Measurements from ENCODE around the gene TAS2R46. TPM values are rescaled to one million over a fixed set of nuclear protein-coding genes. Genes with fewer than 3 reads are reported as not detected.
"Not testable (repeated sequence)": the region's sequence is repeated elsewhere in the genome, so short reads cannot be mapped to it uniquely, and the experiment has no call there.

The TAS2R46 gene, protein sequence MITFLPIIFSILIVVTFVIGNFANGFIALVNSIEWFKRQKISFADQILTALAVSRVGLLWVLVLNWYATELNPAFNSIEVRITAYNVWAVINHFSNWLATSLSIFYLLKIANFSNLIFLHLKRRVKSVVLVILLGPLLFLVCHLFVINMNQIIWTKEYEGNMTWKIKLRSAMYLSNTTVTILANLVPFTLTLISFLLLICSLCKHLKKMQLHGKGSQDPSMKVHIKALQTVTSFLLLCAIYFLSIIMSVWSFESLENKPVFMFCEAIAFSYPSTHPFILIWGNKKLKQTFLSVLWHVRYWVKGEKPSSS
- not detected for polyA plus RNA-seq (2013, experiment 1 of 2)
- not detected for polyA plus RNA-seq (2013, experiment 2 of 2)

DNA sequence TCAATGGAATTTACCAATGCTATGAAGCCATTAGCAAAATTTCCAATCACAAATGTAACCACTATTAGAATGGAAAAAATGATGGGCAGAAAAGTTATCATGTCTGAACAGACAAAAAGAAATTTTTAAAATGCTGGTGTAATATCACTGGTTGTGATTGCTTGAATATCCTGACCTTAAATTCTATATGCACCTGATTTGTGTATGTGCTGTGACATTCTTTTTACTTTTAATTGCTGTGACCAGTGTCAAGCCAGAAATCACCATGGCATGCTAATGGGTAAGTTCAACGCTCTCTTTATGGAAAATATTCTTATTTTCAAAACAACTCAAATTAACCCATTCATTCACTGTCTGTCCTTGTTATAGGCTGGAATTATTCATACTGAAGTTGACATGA, at the start of gene TAS2R46:
Gene TAS2R46 (minus strand): TSS at position 101 of the 400 bp plus-strand sequence. CDS start 0 bp downstream, at position 101.
- H3K9me3 ChIP-seq (ENCODE audit: control insufficient read depth, low read length); H3K36me3 ChIP-seq (ENCODE audit: control insufficient read depth, insufficient read depth, low read length); H3K4me1 ChIP-seq (ENCODE audit: control insufficient read depth, insufficient read depth, low read length, poor library complexity, severe bottlenecking); H3K27ac ChIP-seq (ENCODE audit: low read depth, low read length, severe bottlenecking); H3K4me3 ChIP-seq (ENCODE audit: extremely low read depth, insufficient read depth, low read length, poor library complexity, severe bottlenecking): not testable (repeated sequence)
- 100% methylated on average over 1 of the region's 1 CpG; no CpG with 5 or more reads in 1 of the 2 experiments for WGBS, 2 experiments (ENCODE audit: insufficient coverage in 2 of 2)

DNA sequence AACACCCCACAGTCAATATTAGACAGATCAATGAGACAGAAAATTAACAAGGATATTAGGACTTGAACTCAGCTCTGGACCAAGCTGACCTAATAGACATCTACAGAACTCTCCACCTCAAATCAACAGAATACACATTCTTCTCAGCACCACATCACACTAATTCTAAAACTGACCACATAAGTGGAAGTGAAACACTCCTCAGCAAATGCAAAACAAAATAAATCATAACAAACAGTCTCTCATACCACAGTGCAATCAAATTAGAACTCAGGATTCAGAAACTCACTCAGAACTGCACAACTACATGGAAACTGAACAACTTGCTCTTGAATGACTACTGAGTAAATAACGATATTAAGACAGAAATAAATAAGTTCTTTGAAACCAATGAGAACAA, 49.1 kb upstream of the TAS2R46 start:
- WGBS, 2 experiments (ENCODE audit: insufficient coverage in 2 of 2), result no CpG with 5 or more reads among the region's 1 CpG
- not testable (repeated sequence) for H3K36me3 ChIP-seq (ENCODE audit: control insufficient read depth, insufficient read depth, low read length); H3K4me3 ChIP-seq (ENCODE audit: extremely low read depth, insufficient read depth, low read length, poor library complexity, severe bottlenecking); H3K4me1 ChIP-seq (ENCODE audit: control insufficient read depth, insufficient read depth, low read length, poor library complexity, severe bottlenecking); H3K27ac ChIP-seq (ENCODE audit: low read depth, low read length, severe bottlenecking)
- peaks cover 19% of the 10 kb centered on the region for H3K9me3 ChIP-seq (ENCODE audit: control insufficient read depth, low read length)

DNA sequence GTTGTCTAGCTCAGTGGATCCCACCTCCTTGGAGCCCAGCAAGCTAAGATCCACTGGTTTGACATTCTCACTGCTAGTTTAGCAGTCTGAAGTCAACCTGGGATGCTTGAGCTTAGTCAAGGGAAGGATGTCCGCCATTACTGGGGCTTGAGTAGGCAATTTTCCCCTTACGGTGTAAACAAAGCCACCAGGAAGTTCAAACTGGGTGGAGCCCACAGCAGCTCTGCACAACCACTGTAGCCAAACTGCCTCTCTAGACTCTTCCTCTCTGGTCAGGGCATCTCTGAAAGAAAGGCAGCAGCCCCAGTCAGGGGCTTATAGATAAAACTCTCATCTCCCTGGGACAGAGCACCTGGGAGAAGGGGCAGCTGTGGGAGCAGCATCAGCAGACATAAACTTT, 46.8 kb upstream of the TAS2R46 start:
- Histone ChIP-seq H3K27ac (ENCODE audit: low read depth, low read length, severe bottlenecking) (no peak overlapping the region), H3K9me3 (ENCODE audit: control insufficient read depth, low read length) (peaks cover 15% of the 10 kb centered on the region), H3K4me1 (ENCODE audit: control insufficient read depth, insufficient read depth, low read length, poor library complexity, severe bottlenecking) (no peaks in the 10 kb centered on the region), H3K4me3 (ENCODE audit: extremely low read depth, insufficient read depth, low read length, poor library complexity, severe bottlenecking) (no peak overlapping the region), H3K36me3 (ENCODE audit: control insufficient read depth, insufficient read depth, low read length) (peaks cover 7% of the 10 kb centered on the region)
- 88 to 100% methylated on average over 1 to 2 of the region's 2 CpGs for WGBS, 2 experiments (ENCODE audit: insufficient coverage in 2 of 2)

DNA sequence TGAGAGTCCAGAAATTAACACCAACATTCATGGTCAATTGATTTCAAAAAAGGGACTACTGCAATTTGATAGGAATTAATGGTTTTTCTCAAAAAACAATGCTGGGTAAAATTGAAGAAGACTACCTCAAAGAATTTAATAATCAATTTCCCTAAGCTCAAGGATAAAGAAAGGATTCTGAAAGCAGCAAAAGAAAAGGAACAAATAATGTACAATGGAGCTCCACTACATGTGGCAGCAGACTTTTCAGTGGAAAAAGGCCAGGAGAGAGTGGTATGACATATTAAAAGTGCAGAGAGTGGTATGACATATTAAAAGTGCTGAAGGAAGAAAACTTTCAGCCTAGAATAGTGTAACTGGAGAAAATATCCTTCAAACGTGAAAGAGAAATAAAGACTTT, 45.6 kb upstream of the TAS2R46 start:
- Histone ChIP-seq H3K4me3 (ENCODE audit: extremely low read depth, insufficient read depth, low read length, poor library complexity, severe bottlenecking) (no peak overlapping the region), H3K27ac (ENCODE audit: low read depth, low read length, severe bottlenecking) (no peak overlapping the region), H3K4me1 (ENCODE audit: control insufficient read depth, insufficient read depth, low read length, poor library complexity, severe bottlenecking) (no peaks in the 10 kb centered on the region), H3K36me3 (ENCODE audit: control insufficient read depth, insufficient read depth, low read length) (peaks cover 8% of the 10 kb centered on the region), H3K9me3 (ENCODE audit: control insufficient read depth, low read length) (peaks cover 14% of the 10 kb centered on the region)
- WGBS, 2 experiments (ENCODE audit: insufficient coverage in 2 of 2), result no CpG with 5 or more reads among the region's 1 CpG

DNA sequence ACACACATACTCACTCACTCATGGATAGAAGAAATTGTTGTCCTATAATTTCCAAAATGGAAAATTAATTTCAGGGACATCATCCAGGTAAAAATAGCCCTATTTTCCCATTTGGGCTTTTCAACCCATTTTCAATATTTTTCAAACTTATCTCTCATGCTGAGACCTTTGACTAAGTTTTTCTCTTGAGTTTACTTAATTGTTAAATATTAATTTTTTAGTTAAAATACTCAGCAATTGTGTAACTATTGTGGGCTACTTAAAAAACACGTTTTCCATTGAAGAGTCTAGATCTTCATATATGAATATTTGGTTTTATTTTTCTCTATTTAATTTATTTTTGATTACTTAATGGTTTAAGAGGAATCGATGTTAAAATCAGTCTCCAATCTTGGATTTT, 44.2 kb upstream of the TAS2R46 start:
- H3K4me1 ChIP-seq (ENCODE audit: control insufficient read depth, insufficient read depth, low read length, poor library complexity, severe bottlenecking), result no peaks in the 10 kb centered on the region
- peaks cover 8% of the 10 kb centered on the region for H3K36me3 ChIP-seq (ENCODE audit: control insufficient read depth, insufficient read depth, low read length)
- no peak overlapping the region for H3K27ac ChIP-seq (ENCODE audit: low read depth, low read length, severe bottlenecking)
- peaks cover 1% of the 10 kb centered on the region for H3K9me3 ChIP-seq (ENCODE audit: control insufficient read depth, low read length)
- no peak overlapping the region for H3K4me3 ChIP-seq (ENCODE audit: extremely low read depth, insufficient read depth, low read length, poor library complexity, severe bottlenecking)
- no CpG with 5 or more reads among the region's 2 CpGs for WGBS, 2 experiments (ENCODE audit: insufficient coverage in 2 of 2)

DNA sequence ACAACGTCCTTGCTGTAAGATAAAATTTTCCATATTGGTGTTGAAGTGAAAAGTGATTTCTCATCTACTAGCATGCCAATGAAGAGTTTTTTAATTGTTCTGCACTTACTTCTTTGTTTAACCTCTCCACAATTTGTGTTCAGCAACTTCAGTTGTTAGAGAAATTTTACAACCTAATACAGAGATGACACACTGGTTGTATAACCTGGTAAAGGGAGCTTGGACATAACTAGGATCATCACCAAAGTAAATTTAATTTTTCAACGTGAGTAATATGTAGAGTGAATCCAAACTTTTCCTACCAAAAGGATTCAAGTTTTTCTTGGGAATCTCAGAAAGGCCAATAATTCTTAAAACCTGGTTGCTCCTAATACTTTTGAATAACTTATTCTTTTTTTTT, 43.5 kb upstream of the TAS2R46 start:
- H3K9me3 ChIP-seq (ENCODE audit: control insufficient read depth, low read length), result no peaks in the 10 kb centered on the region
- no peaks in the 10 kb centered on the region for H3K4me1 ChIP-seq (ENCODE audit: control insufficient read depth, insufficient read depth, low read length, poor library complexity, severe bottlenecking)
- no peak overlapping the region for H3K4me3 ChIP-seq (ENCODE audit: extremely low read depth, insufficient read depth, low read length, poor library complexity, severe bottlenecking)
- WGBS, 2 experiments (ENCODE audit: insufficient coverage in 2 of 2), result no CpG with 5 or more reads among the region's 2 CpGs
- H3K27ac ChIP-seq (ENCODE audit: low read depth, low read length, severe bottlenecking), result no peak overlapping the region
- H3K36me3 ChIP-seq (ENCODE audit: control insufficient read depth, insufficient read depth, low read length), result peaks cover 8% of the 10 kb centered on the region

DNA sequence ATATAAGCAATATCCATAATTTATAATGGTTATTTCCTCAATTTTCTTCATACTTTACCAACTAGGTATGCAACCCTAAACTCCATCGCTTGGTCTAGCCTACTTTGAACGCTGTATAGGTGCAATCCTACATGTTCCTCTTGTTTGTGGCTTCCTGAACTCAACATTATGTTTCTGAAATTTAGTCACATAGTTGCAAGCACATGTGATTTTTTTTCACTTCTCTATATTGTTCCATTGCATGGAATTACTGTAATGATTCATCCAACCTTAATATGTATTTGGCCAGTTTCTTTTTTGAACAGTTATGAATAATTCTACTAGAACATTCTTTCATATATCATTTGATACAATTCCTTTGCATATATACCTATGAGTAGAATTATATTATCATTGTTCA, 32.8 kb upstream of the TAS2R46 start:
- not testable (repeated sequence) for H3K9me3 ChIP-seq (ENCODE audit: control insufficient read depth, low read length); H3K4me3 ChIP-seq (ENCODE audit: extremely low read depth, insufficient read depth, low read length, poor library complexity, severe bottlenecking); H3K27ac ChIP-seq (ENCODE audit: low read depth, low read length, severe bottlenecking); H3K4me1 ChIP-seq (ENCODE audit: control insufficient read depth, insufficient read depth, low read length, poor library complexity, severe bottlenecking); H3K36me3 ChIP-seq (ENCODE audit: control insufficient read depth, insufficient read depth, low read length)
- WGBS, 2 experiments (ENCODE audit: insufficient coverage in 2 of 2), result no CpG with 5 or more reads among the region's 2 CpGs

DNA sequence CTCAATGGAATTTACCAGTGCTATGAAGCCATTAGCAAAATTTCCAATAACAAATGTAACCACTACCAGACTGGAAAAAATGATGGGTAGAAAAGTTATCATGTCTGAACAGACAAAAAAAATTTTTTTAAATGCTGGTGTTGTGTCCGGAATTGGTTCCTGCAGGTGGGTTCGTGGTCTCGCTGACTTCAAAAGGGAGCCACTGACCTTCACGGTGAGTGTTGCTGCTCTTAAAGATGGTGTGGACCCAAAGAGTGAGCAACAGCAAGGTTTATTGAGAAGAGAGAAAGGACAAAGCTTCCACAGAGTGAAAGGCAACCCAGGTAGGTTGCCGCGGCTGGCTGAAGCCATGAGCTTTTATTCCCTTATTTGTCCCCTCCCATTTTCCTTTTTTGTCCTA, 30.0 kb upstream of the TAS2R46 start, which contains the start of gene TAS2R43:
Gene TAS2R43 (minus strand): TSS at position 186 of the 400 bp plus-strand sequence. CDS start 84 bp downstream, at position 102.
- H3K9me3 ChIP-seq (ENCODE audit: control insufficient read depth, low read length), result no peaks in the 10 kb centered on the region
- no peak within 1 kb of the TSS for H3K4me3 ChIP-seq (ENCODE audit: extremely low read depth, insufficient read depth, low read length, poor library complexity, severe bottlenecking)
- H3K36me3 ChIP-seq (ENCODE audit: control insufficient read depth, insufficient read depth, low read length), result no peaks in the 10 kb centered on the region
- no peaks in the 10 kb centered on the region for H3K4me1 ChIP-seq (ENCODE audit: control insufficient read depth, insufficient read depth, low read length, poor library complexity, severe bottlenecking)
- H3K27ac ChIP-seq (ENCODE audit: low read depth, low read length, severe bottlenecking), result no peak within 1 kb of the TSS
- WGBS, 2 experiments (ENCODE audit: insufficient coverage in 2 of 2), result no CpG with 5 or more reads among the region's 6 CpGs

DNA sequence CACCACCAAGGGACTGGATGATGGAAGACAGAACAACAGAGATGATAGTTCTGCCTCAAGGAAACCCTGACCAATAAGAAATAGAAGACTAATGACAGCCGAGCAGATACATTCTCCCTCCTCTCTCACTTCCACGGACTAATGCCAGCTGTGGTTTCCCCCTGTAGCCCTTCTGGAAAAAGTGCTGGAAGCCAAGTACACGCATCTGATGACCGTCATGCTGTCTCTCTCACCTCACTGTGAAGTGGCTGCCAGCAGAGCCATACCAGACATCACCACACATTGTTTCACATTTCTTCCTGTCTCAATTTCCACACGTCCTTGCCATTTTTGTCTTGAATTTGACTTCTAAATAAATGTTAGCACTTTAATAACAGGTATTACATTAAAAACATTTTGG, 27.2 kb upstream of the TAS2R46 start:
- H3K4me1 ChIP-seq (ENCODE audit: control insufficient read depth, insufficient read depth, low read length, poor library complexity, severe bottlenecking), result no peaks in the 10 kb centered on the region
- no peak overlapping the region for H3K4me3 ChIP-seq (ENCODE audit: extremely low read depth, insufficient read depth, low read length, poor library complexity, severe bottlenecking)
- WGBS, 2 experiments (ENCODE audit: insufficient coverage in 2 of 2), result no CpG with 5 or more reads among the region's 5 CpGs
- no peaks in the 10 kb centered on the region for H3K36me3 ChIP-seq (ENCODE audit: control insufficient read depth, insufficient read depth, low read length)
- H3K9me3 ChIP-seq (ENCODE audit: control insufficient read depth, low read length), result no peaks in the 10 kb centered on the region
- H3K27ac ChIP-seq (ENCODE audit: low read depth, low read length, severe bottlenecking), result no peak overlapping the region

DNA sequence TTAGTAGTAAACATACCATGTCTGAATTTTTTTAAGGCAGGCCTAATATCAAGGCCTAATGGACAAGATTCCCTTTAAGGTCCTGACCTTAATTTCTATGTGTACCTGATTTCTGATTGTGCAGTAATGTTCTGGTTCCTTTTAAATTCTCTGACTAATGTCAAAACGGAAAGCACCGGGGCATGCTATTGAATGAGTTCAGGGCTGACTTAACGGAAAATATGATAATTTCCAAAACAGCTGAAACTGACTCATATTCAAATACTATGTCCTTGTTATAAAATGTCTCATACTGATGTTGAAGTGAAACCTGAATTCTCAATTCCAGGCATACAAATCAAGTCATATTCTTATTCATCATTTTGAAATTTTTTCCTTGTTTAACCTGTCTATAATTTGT, 23.3 kb upstream of the TAS2R46 start:
- Histone ChIP-seq H3K4me3 (ENCODE audit: extremely low read depth, insufficient read depth, low read length, poor library complexity, severe bottlenecking) (no peak overlapping the region), H3K4me1 (ENCODE audit: control insufficient read depth, insufficient read depth, low read length, poor library complexity, severe bottlenecking) (no peaks in the 10 kb centered on the region), H3K27ac (ENCODE audit: low read depth, low read length, severe bottlenecking) (no peak overlapping the region), H3K9me3 (ENCODE audit: control insufficient read depth, low read length) (no peaks in the 10 kb centered on the region), H3K36me3 (ENCODE audit: control insufficient read depth, insufficient read depth, low read length) (no peaks in the 10 kb centered on the region)
- WGBS, 2 experiments (ENCODE audit: insufficient coverage in 2 of 2), result no CpG with 5 or more reads among the region's 3 CpGs

DNA sequence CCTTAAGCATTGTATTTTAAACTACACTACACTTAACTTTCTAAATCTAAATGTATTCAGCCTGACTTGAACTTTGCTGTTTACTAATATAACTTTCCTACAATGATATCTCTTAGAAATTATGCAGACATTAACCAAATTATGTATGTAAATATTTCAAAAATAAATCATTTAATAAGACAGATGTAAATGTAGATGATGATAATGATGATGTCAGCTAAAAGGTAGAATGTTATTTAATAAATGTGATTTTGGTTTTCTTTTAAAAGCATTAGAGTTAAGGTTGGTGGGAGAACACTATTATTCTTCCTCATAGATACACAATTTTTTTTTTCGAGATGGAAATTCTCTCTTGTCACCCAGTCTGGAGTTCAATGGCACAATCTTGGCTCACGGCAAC, 19.9 kb upstream of the TAS2R46 start:
- WGBS, 2 experiments (ENCODE audit: insufficient coverage in 2 of 2), result no CpG with 5 or more reads among the region's 2 CpGs
- Histone ChIP-seq H3K36me3 (ENCODE audit: control insufficient read depth, insufficient read depth, low read length) (no peaks in the 10 kb centered on the region), H3K4me3 (ENCODE audit: extremely low read depth, insufficient read depth, low read length, poor library complexity, severe bottlenecking) (no peak overlapping the region)

More for the DNA sequence above, 19.9 kb upstream of the TAS2R46 start:
- Histone ChIP-seq H3K4me1 (ENCODE audit: control insufficient read depth, insufficient read depth, low read length, poor library complexity, severe bottlenecking) (no peaks in the 10 kb centered on the region), H3K9me3 (ENCODE audit: control insufficient read depth, low read length) (no peaks in the 10 kb centered on the region), H3K27ac (ENCODE audit: low read depth, low read length, severe bottlenecking) (no peak overlapping the region)
